Endothelial cell (in vitro differentiated cells): ENCODE measurements around the gene GAS7. TPM values are rescaled to one million over a fixed set of nuclear protein-coding genes. Genes with fewer than 3 reads are reported as not detected.

Source experiments
- DNase-seq: peaks from one replicate; pipeline ENCODE4 v3.0.0; 2021; ENCODE audit warnings: low spot score
- H3K27ac Mint-ChIP-seq: one replicate; pipeline ENCODE4 v1.8.0; 2021; ENCODE audit warnings: mixed read lengths, inconsistent platforms; ENCODE audit not compliant: unreplicated experiment
- H3K27me3 Mint-ChIP-seq: one replicate; pipeline ENCODE4 v1.8.0; 2021; ENCODE audit warnings: mild to moderate bottlenecking, moderate library complexity, mixed read lengths, inconsistent platforms; ENCODE audit not compliant: unreplicated experiment
- H3K36me3 Mint-ChIP-seq: one replicate; pipeline ENCODE4 v1.8.0; 2021; ENCODE audit warnings: mild to moderate bottlenecking, low read depth, mixed read lengths, inconsistent platforms; ENCODE audit not compliant: unreplicated experiment
- H3K4me1 Mint-ChIP-seq: one replicate; pipeline ENCODE4 v1.8.0; 2021; ENCODE audit warnings: mild to moderate bottlenecking, mixed read lengths, inconsistent platforms; ENCODE audit not compliant: unreplicated experiment
- H3K4me3 Mint-ChIP-seq: one replicate; pipeline ENCODE4 v1.8.0; 2021; ENCODE audit warnings: mild to moderate bottlenecking, mixed read lengths, inconsistent platforms; ENCODE audit not compliant: unreplicated experiment
- H3K9me3 Mint-ChIP-seq: one replicate; pipeline ENCODE4 v1.8.0; 2021; ENCODE audit warnings: mixed read lengths, inconsistent platforms; ENCODE audit not compliant: unreplicated experiment
- long read RNA-seq: library from polyadenylated mRNA; unstranded; transcript quantifications from one replicate; pipeline ENCODE4 v2.0.0, GENCODE V29; 2020; ENCODE audit not compliant: unreplicated experiment
- total RNA-seq: library from RNA; stranded (reverse); fragmentation: NEBNext Ultra II Directional; extraction: Animal tissue kit (Norgen Biotek cat#: 25700); gene quantifications from one replicate; pipeline ENCODE4 v1.2.1, GENCODE V29; 2021; ENCODE audit not compliant: unreplicated experiment
- TF ChIP-seq, protein P1 (sequence below): fragments of 200-600 bp; sonication (generic); IDR thresholded peaks from one replicate; pipeline ENCODE4 v1.5.0; 2021; ENCODE audit warnings: antibody characterized with exemption; ENCODE audit not compliant: unreplicated experiment

Gene GAS7
- total RNA-seq: 7.0 TPM
- long read RNA-seq: 0 reads

DNA sequence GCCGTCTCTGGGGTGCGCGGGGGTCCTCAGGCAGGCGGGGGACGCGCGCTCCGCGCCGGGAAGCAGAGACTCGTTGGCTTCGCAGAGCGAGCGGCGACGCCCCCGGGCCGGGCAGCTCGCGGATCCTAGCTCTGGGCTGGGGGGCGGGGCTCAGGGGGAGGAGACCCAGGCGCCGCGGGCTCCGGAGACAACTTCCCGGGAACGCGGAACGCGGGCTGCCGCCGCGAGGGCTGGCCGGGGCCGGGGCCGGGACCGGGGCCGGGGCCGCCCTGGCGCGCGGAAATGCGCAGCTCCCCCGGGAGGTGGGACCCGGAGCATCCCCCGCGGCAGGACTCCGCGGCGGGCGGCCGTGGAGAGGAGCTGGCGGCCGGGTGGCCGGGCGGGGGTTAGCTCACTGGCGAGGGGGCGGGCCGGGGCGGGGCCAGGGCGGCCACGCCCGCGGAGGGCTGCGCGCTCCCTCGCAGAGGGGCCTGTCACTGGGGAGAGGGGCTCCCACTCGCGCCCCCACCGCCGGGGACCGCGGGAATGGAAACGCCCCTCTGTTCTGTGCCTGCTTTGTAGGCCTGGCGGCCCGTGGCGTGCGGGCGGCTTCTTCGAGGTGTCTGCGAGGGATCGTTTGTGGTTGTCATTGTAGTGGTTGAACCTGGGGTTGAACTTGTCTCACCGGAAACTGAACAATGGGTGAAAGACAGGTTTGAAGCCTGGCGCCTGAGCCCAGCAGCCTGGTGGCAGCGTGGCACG, at the start of gene GAS7:
TSS of gene GAS7 (minus strand) at position 98 of the 741 bp plus-strand sequence.
- Mint-ChIP-seq H3K9me3 (no peaks in the 10 kb centered on the region), H3K4me3 (peak within 1 kb of the TSS; percentile 82), H3K27me3 (peaks cover 13% of the 10 kb centered on the region), H3K27ac (peak within 1 kb of the TSS; percentile 13), H3K36me3 (peaks cover 13% of the 10 kb centered on the region), H3K4me1 (peaks cover 2% of the 10 kb centered on the region)
- DNase-seq: peak; percentile 64
- TF ChIP-seq, protein P1, sequence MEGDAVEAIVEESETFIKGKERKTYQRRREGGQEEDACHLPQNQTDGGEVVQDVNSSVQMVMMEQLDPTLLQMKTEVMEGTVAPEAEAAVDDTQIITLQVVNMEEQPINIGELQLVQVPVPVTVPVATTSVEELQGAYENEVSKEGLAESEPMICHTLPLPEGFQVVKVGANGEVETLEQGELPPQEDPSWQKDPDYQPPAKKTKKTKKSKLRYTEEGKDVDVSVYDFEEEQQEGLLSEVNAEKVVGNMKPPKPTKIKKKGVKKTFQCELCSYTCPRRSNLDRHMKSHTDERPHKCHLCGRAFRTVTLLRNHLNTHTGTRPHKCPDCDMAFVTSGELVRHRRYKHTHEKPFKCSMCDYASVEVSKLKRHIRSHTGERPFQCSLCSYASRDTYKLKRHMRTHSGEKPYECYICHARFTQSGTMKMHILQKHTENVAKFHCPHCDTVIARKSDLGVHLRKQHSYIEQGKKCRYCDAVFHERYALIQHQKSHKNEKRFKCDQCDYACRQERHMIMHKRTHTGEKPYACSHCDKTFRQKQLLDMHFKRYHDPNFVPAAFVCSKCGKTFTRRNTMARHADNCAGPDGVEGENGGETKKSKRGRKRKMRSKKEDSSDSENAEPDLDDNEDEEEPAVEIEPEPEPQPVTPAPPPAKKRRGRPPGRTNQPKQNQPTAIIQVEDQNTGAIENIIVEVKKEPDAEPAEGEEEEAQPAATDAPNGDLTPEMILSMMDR: no peak

DNA sequence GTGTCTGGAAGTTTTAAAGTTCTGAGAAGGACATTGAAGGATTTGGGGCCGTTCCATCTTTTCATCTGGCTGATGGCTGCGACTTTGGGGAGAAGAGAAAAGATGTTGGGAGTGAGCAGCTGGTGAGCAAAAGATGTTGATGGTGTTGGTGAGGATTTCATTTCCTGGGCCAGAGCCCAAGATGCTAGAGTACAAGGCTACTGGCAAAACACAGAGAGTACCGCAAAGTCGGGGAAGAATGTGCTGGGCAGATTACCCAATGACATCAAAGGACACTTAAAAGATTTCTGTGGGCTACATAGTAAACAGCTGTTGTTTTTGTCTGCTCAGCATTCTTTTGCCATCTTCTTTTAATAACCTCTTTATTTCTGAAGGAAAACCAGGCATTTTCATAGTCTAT, 49.4 kb upstream of the GAS7 start:
- TF ChIP-seq, protein P1: no peak
- DNase-seq: no peak
- Mint-ChIP-seq H3K27ac (no peak overlapping the region), H3K27me3 (peaks cover 3% of the 10 kb centered on the region), H3K36me3 (no peaks in the 10 kb centered on the region), H3K4me3 (no peak overlapping the region), H3K9me3 (no peaks in the 10 kb centered on the region), H3K4me1 (no peaks in the 10 kb centered on the region)

DNA sequence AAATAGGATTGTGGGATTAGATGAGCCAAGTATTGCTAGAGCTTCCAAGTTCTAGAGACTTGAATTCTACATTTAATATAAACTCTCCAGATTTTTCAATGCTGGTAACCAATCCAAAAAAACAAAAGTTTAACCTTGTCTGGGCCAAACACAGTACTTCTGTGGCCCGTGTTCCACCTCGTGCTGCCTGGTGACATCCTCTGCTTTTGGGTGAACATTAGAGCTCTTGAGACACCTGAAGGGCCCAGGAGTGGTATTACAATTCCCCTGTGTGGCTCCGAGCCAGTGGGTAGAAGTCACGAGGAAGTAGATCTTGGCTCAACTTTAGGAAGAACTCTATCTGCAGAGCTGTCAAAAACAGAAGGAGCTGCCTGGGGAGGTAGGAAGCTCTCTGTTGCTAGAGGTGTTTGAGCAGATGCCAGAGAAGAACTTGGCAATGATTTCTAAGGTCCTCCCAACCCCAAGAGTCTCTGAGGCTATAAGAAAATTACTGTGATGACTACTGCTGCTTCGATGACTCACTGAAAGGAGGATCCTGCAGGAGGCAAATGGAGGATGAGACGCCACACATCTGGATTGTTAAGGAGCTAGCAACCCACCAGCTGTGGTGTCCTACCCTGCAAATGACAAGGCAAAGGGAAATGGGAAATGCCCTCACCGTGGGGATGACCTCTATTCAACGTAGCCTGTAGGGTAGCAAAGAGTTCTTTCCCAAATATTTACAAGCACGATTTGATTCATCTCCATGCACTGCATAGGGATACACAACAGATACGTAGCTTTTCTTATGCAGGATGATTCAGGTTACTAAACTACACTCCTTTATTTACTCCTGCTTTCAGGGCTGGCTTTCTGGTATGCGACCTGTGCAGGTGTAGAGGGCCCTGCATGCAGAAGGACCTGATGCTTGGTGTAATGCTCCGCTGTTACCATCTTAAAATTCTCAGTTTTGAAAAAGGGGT, 45.8 kb upstream of the GAS7 start:
- no peaks in the 10 kb centered on the region for H3K4me1 Mint-ChIP-seq
- no peaks in the 10 kb centered on the region for H3K9me3 Mint-ChIP-seq
- H3K27me3 Mint-ChIP-seq: peaks cover 2% of the 10 kb centered on the region
- H3K36me3 Mint-ChIP-seq: no peaks in the 10 kb centered on the region
- H3K4me3 Mint-ChIP-seq: no peak overlapping the region
- TF ChIP-seq, protein P1: no peak
- H3K27ac Mint-ChIP-seq: no peak overlapping the region
- DNase-seq: no peak

DNA sequence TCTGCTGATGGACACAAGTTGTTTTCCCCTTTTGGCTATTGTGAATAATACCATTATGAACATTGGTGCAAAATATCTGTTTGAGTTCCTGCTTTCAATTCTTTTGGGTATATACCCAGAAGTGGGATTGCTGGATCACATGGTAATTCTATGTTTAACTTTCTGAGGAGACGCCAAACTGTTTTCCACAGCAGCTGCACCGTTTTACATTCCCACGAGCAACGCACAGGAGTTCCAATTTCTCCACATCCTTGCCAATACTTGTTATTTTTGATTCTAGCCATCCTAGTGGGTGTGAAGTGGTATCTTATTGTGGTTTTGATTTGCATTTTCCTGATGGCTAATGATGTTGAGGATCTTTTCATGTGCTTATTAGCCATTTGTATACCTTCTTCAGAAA, 43.4 kb upstream of the GAS7 start:
- TF ChIP-seq, protein P1: no peak
- H3K4me3 Mint-ChIP-seq: no peak overlapping the region
- DNase-seq: no peak
- H3K27ac Mint-ChIP-seq: no peak overlapping the region
- no peaks in the 10 kb centered on the region for H3K36me3 Mint-ChIP-seq
- peaks cover 2% of the 10 kb centered on the region for H3K27me3 Mint-ChIP-seq
- no peaks in the 10 kb centered on the region for H3K9me3 Mint-ChIP-seq
- no peaks in the 10 kb centered on the region for H3K4me1 Mint-ChIP-seq
